Esophagus (tissue), 2 donors: ENCODE data around the gene DES. TPM values are rescaled to one million over a fixed set of nuclear protein-coding genes. Genes with fewer than 3 reads are reported as not detected.

Experiments
- H3K27ac ChIP-seq, 2 donors: one replicate each; pipeline ENCODE4 v1.5.1; 2013; ENCODE audit warnings: low read depth in 2 of 2, mild to moderate bottlenecking in 2 of 2, inconsistent platforms in 1 of 2, low read length in 1 of 2, moderate library complexity in 1 of 2
- H3K27me3 ChIP-seq, 2 donors: one replicate each; pipeline ENCODE4 v1.6.1; 2013; ENCODE audit warnings: low read length in 2 of 2, control low read depth in 1 of 2, mild to moderate bottlenecking in 1 of 2; ENCODE audit not compliant: insufficient read depth in 2 of 2, control insufficient read depth in 1 of 2
- H3K36me3 ChIP-seq, 2 donors: one replicate each; pipeline ENCODE4 v1.6.1; 2013; ENCODE audit warnings: low read length in 1 of 2; ENCODE audit not compliant: control insufficient read depth in 2 of 2, insufficient read depth in 2 of 2
- H3K4me1 ChIP-seq, 2 donors: one replicate each; pipeline ENCODE4 v1.6.1; 2013; ENCODE audit warnings: low read length in 1 of 2; ENCODE audit not compliant: control insufficient read depth in 2 of 2, insufficient read depth in 2 of 2
- H3K4me3 ChIP-seq, 2 donors: one replicate each; pipeline ENCODE4 v1.5.1; 2013; ENCODE audit warnings: low read length in 2 of 2, mild to moderate bottlenecking in 2 of 2, low read depth in 1 of 2, moderate library complexity in 1 of 2
- H3K9me3 ChIP-seq, 2 donors: one replicate each; pipeline ENCODE4 v1.6.1; 2013; ENCODE audit warnings: mild to moderate bottlenecking in 2 of 2, low read depth in 1 of 2, low read length in 1 of 2, moderate library complexity in 1 of 2; ENCODE audit not compliant: control insufficient read depth in 2 of 2, insufficient read depth in 1 of 2
- WGBS, 2 donors: extraction: QIAGEN DNeasy Blood & Tissue Kit; methylation state at CpG; one replicate each; pipeline ENCODE4 v1.1.7; 2013; 5-methylcytosine and 5-hydroxymethylcytosine counted together
- polyA plus RNA-seq, 2 donors: library from polyadenylated mRNA; stranded (reverse); fragments of 200-250 nt; gene quantifications; one replicate each; pipeline ENCODE4 v1.2.3, GENCODE V29; 2013
- donor health status: healthy with polysubstance abuse.
- donor health status: Bipolar disorder and iron deficiency.

The DES gene
- polyA plus RNA-seq, 2 donors = 672 to 686 TPM

DNA sequence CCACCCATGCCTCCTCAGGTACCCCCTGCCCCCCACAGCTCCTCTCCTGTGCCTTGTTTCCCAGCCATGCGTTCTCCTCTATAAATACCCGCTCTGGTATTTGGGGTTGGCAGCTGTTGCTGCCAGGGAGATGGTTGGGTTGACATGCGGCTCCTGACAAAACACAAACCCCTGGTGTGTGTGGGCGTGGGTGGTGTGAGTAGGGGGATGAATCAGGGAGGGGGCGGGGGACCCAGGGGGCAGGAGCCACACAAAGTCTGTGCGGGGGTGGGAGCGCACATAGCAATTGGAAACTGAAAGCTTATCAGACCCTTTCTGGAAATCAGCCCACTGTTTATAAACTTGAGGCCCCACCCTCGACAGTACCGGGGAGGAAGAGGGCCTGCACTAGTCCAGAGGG lies 803 bp upstream of the DES start:
- Histone ChIP-seq H3K9me3 (peaks cover 0 to under 1% of the 10 kb centered on the region in 2 donors), H3K4me3 (no peak overlapping the region), H3K27ac (peak overlapping the region; percentile 51 to 82), H3K4me1 (peaks cover 4 to 5% of the 10 kb centered on the region in 2 donors), H3K36me3 (no peaks in the 10 kb centered on the region), H3K27me3 (no peaks in the 10 kb centered on the region)
- WGBS, 2 donors = 66% methylated on average over 9 of the region's 9 CpGs

DNA sequence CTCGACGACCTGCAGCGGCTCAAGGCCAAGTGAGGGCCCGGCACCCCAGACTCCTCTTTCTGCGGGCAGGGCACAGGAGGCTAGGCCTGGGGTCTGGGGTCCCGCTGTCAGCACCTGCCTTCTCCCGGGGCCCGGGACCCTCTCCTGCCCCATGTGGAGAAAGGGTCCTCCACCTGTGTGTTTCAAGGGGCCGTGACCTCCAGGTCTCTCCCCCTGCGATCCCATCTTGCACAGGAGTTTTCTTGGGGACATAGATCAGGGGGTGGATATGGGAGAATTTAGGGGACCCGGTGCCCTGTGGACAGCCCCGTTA lies 791 bp downstream of the DES start:
- 42 to 46% methylated on average over 12 of the region's 12 CpGs for WGBS, 2 donors
- Histone ChIP-seq H3K9me3 (no peaks in the 10 kb centered on the region), H3K4me3 (peak overlapping the region; percentile 39 to 40), H3K27ac (peak overlapping the region; percentile 66 to 80), H3K27me3 (no peaks in the 10 kb centered on the region), H3K4me1 (peaks cover 4 to 5% of the 10 kb centered on the region in 2 donors), H3K36me3 (no peaks in the 10 kb centered on the region)

DNA sequence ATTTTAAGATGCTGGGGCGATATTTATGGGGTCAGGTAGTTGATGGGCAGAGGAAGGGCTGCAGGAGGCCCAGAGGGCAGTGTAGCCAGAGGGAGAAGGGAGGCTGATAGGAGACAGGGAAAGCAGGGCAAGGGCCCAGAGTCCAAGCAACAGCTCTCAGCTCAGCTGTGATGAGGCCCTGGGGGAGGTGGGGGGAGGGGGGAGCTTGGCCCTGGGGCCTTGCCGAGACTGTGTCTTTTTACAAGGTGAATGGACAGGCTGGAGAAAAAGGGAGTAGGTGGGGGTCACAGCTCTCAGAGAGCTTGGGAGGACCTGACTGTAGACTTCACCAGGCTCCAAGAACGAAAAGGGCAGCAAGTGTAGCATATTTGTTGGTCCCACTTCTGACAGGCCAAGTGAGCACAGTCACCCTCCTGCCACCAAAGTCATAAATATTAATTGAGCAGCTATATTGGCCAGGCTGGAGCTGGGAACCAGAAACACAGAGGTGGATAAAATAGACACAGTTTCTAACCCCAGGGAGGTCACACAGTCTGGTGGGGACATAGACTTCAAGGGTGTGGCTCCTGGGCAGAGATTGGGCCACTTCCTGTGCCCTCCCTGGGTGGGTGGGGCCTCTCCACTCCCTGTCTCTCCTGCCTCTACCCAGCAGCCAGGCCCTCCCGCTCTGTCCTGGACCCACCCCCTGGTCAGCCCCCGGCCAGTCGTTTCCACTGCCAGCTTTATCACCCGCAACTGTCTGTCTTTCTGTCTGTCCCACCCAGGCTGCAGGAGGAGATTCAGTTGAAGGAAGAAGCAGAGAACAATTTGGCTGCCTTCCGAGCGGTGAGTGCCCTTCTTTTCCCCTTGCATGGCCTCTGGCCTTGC lies 1.4 kb downstream of the DES start:
- no peaks in the 10 kb centered on the region for H3K36me3 ChIP-seq
- 68 to 70% methylated on average over 8 of the region's 9 CpGs for WGBS, 2 donors
- peak overlapping the region; percentile 40 to 42 for H3K4me3 ChIP-seq
- H3K27me3 ChIP-seq = no peaks in the 10 kb centered on the region
- no peaks in the 10 kb centered on the region for H3K9me3 ChIP-seq
- H3K27ac ChIP-seq = peak overlapping the region; percentile 66 to 80
- peaks cover 4 to 5% of the 10 kb centered on the region in 2 donors for H3K4me1 ChIP-seq

DNA sequence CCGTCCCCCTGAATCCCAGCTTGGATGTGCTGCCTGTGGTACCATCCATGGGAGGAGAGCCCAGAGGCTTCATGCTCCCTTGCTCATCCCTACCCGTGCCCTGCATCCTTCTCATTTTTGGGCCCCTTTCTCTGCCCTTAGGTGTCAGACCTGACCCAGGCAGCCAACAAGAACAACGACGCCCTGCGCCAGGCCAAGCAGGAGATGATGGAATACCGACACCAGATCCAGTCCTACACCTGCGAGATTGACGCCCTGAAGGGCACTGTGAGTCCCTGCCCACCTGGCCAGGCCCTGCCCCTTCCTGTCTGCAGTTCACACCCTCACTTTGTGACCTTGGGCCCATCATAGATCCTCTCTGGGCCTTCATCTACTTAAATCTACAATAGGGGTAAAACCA lies 2.5 kb downstream of the DES start:
- Histone ChIP-seq H3K27ac (peak overlapping the region in 1 of 2 donors; percentile 75), H3K4me3 (peak overlapping the region; percentile 12 to 40), H3K9me3 (no peaks in the 10 kb centered on the region), H3K4me1 (peaks cover 4 to 5% of the 10 kb centered on the region in 2 donors), H3K27me3 (no peaks in the 10 kb centered on the region), H3K36me3 (no peaks in the 10 kb centered on the region)
- WGBS, 2 donors = 80 to 81% methylated on average over 8 of the region's 8 CpGs

DNA sequence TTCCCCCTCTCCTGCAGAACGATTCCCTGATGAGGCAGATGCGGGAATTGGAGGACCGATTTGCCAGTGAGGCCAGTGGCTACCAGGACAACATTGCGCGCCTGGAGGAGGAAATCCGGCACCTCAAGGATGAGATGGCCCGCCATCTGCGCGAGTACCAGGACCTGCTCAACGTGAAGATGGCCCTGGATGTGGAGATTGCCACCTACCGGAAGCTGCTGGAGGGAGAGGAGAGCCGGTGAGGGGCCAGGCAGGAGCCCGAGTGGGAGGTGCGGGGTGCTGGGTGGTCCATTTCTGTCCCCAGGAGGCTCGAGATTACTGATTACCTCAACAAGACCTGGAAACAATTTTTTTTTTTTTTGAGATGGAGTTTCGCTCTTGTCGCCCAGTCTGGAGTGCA lies 3.1 kb downstream of the DES start:
- no peaks in the 10 kb centered on the region for H3K9me3 ChIP-seq
- WGBS, 2 donors = 81% methylated on average over 17 of the region's 17 CpGs
- peak overlapping the region; percentile 17 to 40 for H3K4me3 ChIP-seq
- H3K4me1 ChIP-seq = peaks cover 4 to 5% of the 10 kb centered on the region in 2 donors
- no peaks in the 10 kb centered on the region for H3K27me3 ChIP-seq
- H3K27ac ChIP-seq = peak overlapping the region in 1 of 2 donors; percentile 40
- no peaks in the 10 kb centered on the region for H3K36me3 ChIP-seq

DNA sequence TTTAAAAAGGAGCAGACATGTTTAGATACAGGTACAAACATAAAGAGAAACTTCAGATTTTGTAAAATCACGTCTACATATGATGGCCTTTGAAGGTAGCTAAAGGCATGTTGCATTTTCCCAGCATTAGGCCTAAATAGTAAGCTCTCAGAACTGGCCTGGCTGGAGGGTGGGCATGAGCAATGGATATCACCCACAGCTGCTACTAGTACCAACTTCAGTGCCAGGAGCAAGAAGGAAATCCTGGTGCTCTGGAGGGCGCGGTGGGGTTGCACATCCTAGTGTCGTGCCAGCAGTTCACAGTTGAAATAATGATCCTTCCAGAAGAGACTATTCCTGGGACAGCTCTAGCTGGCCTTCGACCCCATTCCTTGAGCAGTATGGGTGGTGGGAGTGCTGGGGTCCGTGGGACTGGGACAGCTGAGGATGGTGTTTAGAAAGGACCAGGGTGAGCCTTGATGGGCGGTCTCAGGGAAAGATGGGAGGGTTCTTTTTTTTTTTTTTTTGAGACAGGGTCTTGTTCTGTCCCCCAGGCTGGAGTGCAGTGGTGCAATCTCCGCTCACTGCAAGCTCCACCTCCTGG lies 4.9 kb downstream of the DES start:
- Histone ChIP-seq H3K4me1 (peaks cover 4 to 5% of the 10 kb centered on the region in 2 donors), H3K27me3 (no peaks in the 10 kb centered on the region), H3K27ac (peak overlapping the region; percentile 19 to 39), H3K4me3 (no peak overlapping the region), H3K36me3 (no peaks in the 10 kb centered on the region), H3K9me3 (no peaks in the 10 kb centered on the region)
- 78% methylated on average over 8 of the region's 8 CpGs for WGBS, 2 donors

DNA sequence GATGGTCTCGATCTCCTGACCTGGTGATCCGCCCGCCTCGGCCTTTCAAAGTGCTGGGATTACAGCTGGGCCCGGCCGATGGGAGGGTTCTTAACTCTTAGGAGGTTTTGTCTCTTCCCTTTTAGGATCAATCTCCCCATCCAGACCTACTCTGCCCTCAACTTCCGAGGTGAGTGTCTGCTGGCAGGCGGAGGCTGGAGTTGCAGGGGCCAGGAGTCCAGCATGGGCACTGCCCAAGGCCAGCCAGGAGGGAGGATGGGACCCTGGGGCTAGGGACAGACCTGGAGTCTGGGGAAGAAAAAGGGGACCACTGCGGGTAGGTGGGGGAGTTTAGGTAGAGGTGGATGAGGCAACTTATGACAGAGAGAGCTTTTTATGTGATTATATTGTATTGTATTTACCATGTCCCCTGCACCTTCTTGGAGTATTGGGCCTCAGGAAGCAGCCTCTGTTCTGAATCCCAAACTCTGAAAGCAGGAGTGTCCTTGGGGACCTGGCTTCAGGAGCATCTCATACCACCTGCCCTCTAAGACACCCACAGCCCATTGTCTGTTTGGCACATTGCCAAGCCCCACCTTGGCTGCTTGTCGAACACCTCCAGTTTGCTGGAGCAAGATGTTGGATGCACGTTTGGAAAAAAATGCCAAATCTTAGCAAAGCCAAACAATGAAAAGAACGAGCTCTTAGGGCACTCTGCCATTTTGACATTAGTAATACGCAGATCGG lies 5.6 kb downstream of the DES start:
- Histone ChIP-seq H3K27me3 (no peaks in the 10 kb centered on the region), H3K9me3 (no peaks in the 10 kb centered on the region), H3K27ac (peak overlapping the region; percentile 22 to 29), H3K4me1 (peaks cover under 1 to 2% of the 10 kb centered on the region in 2 donors), H3K36me3 (no peaks in the 10 kb centered on the region), H3K4me3 (no peak overlapping the region)
- 58 to 69% methylated on average over 14 of the region's 14 CpGs for WGBS, 2 donors

DNA sequence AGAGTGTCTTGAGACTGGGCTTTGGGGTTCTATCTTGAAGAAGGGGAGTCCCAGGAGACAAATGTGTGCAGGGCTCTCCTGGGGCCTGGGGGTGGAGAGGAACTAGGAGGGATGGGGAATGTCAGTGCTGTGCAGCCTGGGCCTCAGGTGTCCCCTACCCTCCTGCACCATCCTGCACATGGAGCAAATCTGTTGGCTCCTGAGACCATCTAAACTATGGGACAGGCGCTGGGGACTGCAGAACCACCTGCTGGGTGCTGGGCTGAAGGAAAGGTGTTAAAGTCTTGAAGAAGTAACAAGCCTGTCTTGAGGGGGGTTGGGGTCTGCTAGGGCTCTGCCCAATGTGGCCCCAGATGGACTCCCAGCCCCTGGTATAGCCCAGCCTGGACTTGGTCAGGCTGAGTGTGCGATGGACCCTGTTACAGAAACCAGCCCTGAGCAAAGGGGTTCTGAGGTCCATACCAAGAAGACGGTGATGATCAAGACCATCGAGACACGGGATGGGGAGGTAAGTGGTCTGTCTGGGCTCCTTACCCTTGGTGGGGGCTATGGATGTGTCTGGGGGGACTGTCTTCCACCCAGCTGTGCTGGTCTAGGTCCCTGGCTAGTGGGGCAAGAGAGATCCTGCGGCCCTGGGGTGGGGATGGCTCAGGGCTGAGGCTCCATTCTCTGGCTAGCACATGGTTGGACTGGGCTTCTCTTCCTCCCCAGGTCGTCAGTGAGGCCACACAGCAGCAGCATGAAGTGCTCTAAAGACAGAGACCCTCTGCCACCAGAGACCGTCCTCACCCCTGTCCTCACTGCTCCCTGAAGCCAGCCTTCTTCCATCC lies 7.3 kb downstream of the DES start:
- Histone ChIP-seq H3K27me3 (no peaks in the 10 kb centered on the region), H3K4me1 (no peaks in the 10 kb centered on the region), H3K27ac (peak overlapping the region; percentile 9 to 38), H3K4me3 (no peak overlapping the region), H3K36me3 (no peaks in the 10 kb centered on the region), H3K9me3 (no peaks in the 10 kb centered on the region)
- 80 to 87% methylated on average over 8 of the region's 8 CpGs for WGBS, 2 donors

DNA sequence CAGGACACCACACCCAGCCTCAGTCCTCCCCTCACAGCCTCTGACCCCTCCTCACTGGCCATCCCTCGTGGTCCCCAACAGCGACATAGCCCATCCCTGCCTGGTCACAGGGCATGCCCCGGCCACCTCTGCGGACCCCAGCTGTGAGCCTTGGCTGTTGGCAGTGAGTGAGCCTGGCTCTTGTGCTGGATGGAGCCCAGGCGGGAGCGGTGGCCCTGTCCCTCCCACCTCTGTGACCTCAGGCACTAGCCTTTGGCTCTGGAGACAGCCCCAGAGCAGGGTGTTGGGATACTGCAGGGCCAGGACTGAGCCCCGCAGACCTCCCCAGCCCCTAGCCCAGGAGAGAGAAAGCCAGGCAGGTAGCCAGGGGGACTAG lies 7.9 kb downstream of the DES start:
- H3K36me3 ChIP-seq = no peaks in the 10 kb centered on the region
- WGBS, 2 donors = 79 to 82% methylated on average over 7 of the region's 7 CpGs
- no peaks in the 10 kb centered on the region for H3K27me3 ChIP-seq
- peak overlapping the region in 1 of 2 donors; percentile 38 for H3K27ac ChIP-seq
- H3K4me1 ChIP-seq = no peaks in the 10 kb centered on the region
- H3K9me3 ChIP-seq = no peaks in the 10 kb centered on the region
- no peak overlapping the region for H3K4me3 ChIP-seq
